ENCODE measurements around the gene CCDC57. TPM values are rescaled to one million over a fixed set of nuclear protein-coding genes. Genes with fewer than 3 reads are reported as not detected.

Gene CCDC57
- total and polyA plus RNA-seq, 2 of the 8 experiments (the other 6 are each of a cell fraction or from before 2014, with no cell fraction given), result 8.4 to 12.9 TPM

GRCh38 chr17:82092995-82093751, 119.5 kb downstream of the CCDC57 start:
- H3K23me2 ChIP-seq (ENCODE audit: low read depth, low read length), result peaks cover 8% of the 10 kb centered on the region; the same call in 1 of the 2 replicates
- H2BK20ac ChIP-seq (ENCODE audit: low read length), result no peak overlapping the region
- CTCF ChIA-PET (ENCODE audit: partially characterized antibody), result interaction anchor here (0.6 to 1.5 kb wide), 3 partner anchors 55 to 233 kb away, joined by 3 to 5 read pairs (median 3); partner anchors contain the start of gene DCXR
- H4K91ac ChIP-seq (replicated peaks; ENCODE audit: insufficient read length, low read length), result no peak overlapping the region
- peaks cover 53 to 78% (median 71%) of the 10 kb centered on the region in 4 experiments for H3K36me3 ChIP-seq (ENCODE audit: control insufficient read depth in 2 of 4, insufficient read depth in 4 of 4, low read length in 3 of 4)
- peaks cover 15 to 38% of the 10 kb centered on the region in 2 experiments; a peak in 3 of 4 replicates for H3K79me2 ChIP-seq (ENCODE audit: control insufficient read depth in 1 of 2, insufficient read depth in 2 of 2, low read length in 2 of 2)
- H3K9ac ChIP-seq (replicated peaks in 1 of 4; ENCODE audit: extremely low read depth in 1 of 4, low read depth in 3 of 4, low read length in 3 of 4), result no peak overlapping the region; a peak in 1 of 7 replicates
- no peak overlapping the region for H3K4me3 ChIP-seq (ENCODE audit: extremely low read depth in 1 of 4, insufficient read depth in 2 of 4, low read depth in 3 of 4, low read length in 4 of 4)
- no peak overlapping the region for H2BK120ac ChIP-seq (replicated peaks; ENCODE audit: low read depth, low read length)
- DNase-seq (ENCODE audit: low read depth in 1 of 2, low spot score in 2 of 2) (no peak), FAIRE-seq (no peak)
- no peak overlapping the region for H3K18ac ChIP-seq (ENCODE audit: extremely low read depth, low read length)
- peaks cover 20% of the 10 kb centered on the region for H3K79me1 ChIP-seq (ENCODE audit: low read depth, low read length)
- H3K23ac ChIP-seq (ENCODE audit: insufficient read length), result no peak overlapping the region
- peaks cover 0 to 13% (median 10%) of the 10 kb centered on the region in 4 experiments; a peak in 6 of 7 replicates for H3K4me1 ChIP-seq (replicated peaks in 1 of 4; ENCODE audit: control insufficient read depth in 3 of 4, insufficient read depth in 4 of 4, low read length in 3 of 4)
- H3K9me3 ChIP-seq (ENCODE audit: insufficient read depth in 2 of 2, low read depth in 1 of 2, low read length in 1 of 2), result no peaks in the 10 kb centered on the region
- H3K27ac ChIP-seq (ENCODE audit: low read depth, low read length), result no peak overlapping the region
- H2BK5ac ChIP-seq (ENCODE audit: low read depth, low read length), result peak overlapping the region; percentile 60; the same call in 1 of the 2 replicates
- WGBS, 2 experiments (ENCODE audit: extremely low coverage in 1 of 2, insufficient coverage in 1 of 2, insufficient read length in 1 of 2, insufficient replicate concordance in 2 of 2, low coverage in 1 of 2, low lambda C conversion rate in 2 of 2, missing lambda C conversion rate in 1 of 2), result 95% methylated on average over 32 of the region's 40 CpGs; no CpG with 5 or more reads in 1 of the 2 experiments
- H3K14ac ChIP-seq (ENCODE audit: insufficient read length), result no peak overlapping the region
- H2AFZ ChIP-seq (ENCODE audit: low read length), result no peak overlapping the region
- H3K27me3 ChIP-seq (replicated peaks in 1 of 4; ENCODE audit: control insufficient read depth in 3 of 4, extremely low read depth in 1 of 4, insufficient read depth in 3 of 4, low read length in 3 of 4), result no peaks in the 10 kb centered on the region
- TF ChIP-seq NRF1 (IDR thresholded peaks at IDR 0.05; ENCODE audit: low read depth, low read length), result no peak
- TF ChIP-seq, protein P1, sequence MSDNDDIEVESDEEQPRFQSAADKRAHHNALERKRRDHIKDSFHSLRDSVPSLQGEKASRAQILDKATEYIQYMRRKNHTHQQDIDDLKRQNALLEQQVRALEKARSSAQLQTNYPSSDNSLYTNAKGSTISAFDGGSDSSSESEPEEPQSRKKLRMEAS (IDR thresholded peaks at IDR 0.05), result no peak
- no peak for TF ChIP-seq SAP30 (IDR thresholded peaks at IDR 0.05; ENCODE audit: insufficient read depth, insufficient replicate concordance, low read length)
- H3K4ac ChIP-seq (replicated peaks; ENCODE audit: insufficient read length, low read depth, low read length), result no peak overlapping the region
- peaks cover 16 to 70% of the 10 kb centered on the region in 2 experiments for H4K20me1 ChIP-seq (replicated peaks in 1 of 2; ENCODE audit: control insufficient read depth in 1 of 2, insufficient read depth in 2 of 2, low read length in 2 of 2)
- no peak overlapping the region for H2BK12ac ChIP-seq (ENCODE audit: low read depth, low read length)
- H2BK15ac ChIP-seq (ENCODE audit: low read length), result no peak overlapping the region
- no peak overlapping the region for H2AK5ac ChIP-seq (ENCODE audit: low read depth, low read length)
- H4K5ac ChIP-seq (ENCODE audit: insufficient read length, low read depth, low read length), result no peak overlapping the region
- POLR2A ChIA-PET (ENCODE audit: partially characterized antibody), result interaction anchor here (1.0 to 8.8 kb wide), 2 partner anchors 15 to 36 kb away, joined by 3 to 105 read pairs; no protein-coding TSS in a partner anchor
- H4K8ac ChIP-seq (ENCODE audit: extremely low read depth, insufficient read depth, low read length), result peak overlapping the region; percentile 79; the same call in 1 of the 2 replicates
- H3K56ac ChIP-seq (replicated peaks; ENCODE audit: insufficient read length, low read depth, low read length), result no peak overlapping the region
- no peak overlapping the region for H3K4me2 ChIP-seq (ENCODE audit: insufficient read depth in 1 of 2, low read depth in 2 of 2, low read length in 2 of 2)
